Nephron progenitor cell (in vitro differentiated cells): ENCODE data around the gene ZNF593OS.

Experiments used
- DNase-seq: peaks from one replicate; pipeline ENCODE4 v3.0.0; 2021
- H3K27ac Mint-ChIP-seq: 2 replicates; pipeline ENCODE4 v1.8.0; 2021; ENCODE audit warnings: mild to moderate bottlenecking, moderate library complexity, mixed read lengths
- H3K27me3 Mint-ChIP-seq: 2 replicates; pipeline ENCODE4 v1.8.0; 2021; ENCODE audit warnings: mild to moderate bottlenecking, low read depth, mixed read lengths; ENCODE audit not compliant: poor library complexity
- H3K36me3 Mint-ChIP-seq: 2 replicates; pipeline ENCODE4 v1.8.0; 2021; ENCODE audit warnings: low read depth, mixed read lengths
- H3K4me1 Mint-ChIP-seq: 2 replicates; pipeline ENCODE4 v1.8.0; 2021; ENCODE audit warnings: mixed read lengths
- H3K4me3 Mint-ChIP-seq: 2 replicates; pipeline ENCODE4 v1.8.0; 2021; ENCODE audit warnings: mild to moderate bottlenecking, moderate library complexity, mixed read lengths
- H3K9me3 Mint-ChIP-seq: 2 replicates; pipeline ENCODE4 v1.8.0; 2021; ENCODE audit warnings: mild to moderate bottlenecking, moderate library complexity, mixed read lengths
- CTCF ChIP-seq: fragments of 200-600 bp; sonication (generic); IDR thresholded peaks from 2 replicates; pipeline ENCODE4 v1.5.0; 2021; ENCODE audit warnings: antibody characterized with exemption

The ZNF593OS gene

GRCh38 chr1:26129778-26130177 lies 41.9 kb downstream of the ZNF593OS start:
- Mint-ChIP-seq H3K27me3 (peaks cover 12% of the 10 kb centered on the region), H3K9me3 (peaks cover 16% of the 10 kb centered on the region), H3K4me3 (no peak overlapping the region), H3K4me1 (peaks cover 29% of the 10 kb centered on the region), H3K27ac (no peak overlapping the region), H3K36me3 (peaks cover 6% of the 10 kb centered on the region)
- no peak for TF ChIP-seq CTCF
- DNase-seq = no peak

GRCh38 chr1:26127235-26128163 lies 44.1 kb downstream of the ZNF593OS start:
- H3K9me3 Mint-ChIP-seq = no peaks in the 10 kb centered on the region
- H3K36me3 Mint-ChIP-seq = peaks cover 12% of the 10 kb centered on the region
- no peak for DNase-seq
- no peak for TF ChIP-seq CTCF
- H3K4me3 Mint-ChIP-seq = peak overlapping the region; percentile 14
- H3K4me1 Mint-ChIP-seq = peaks cover 29% of the 10 kb centered on the region
- peak overlapping the region; percentile 16 for H3K27ac Mint-ChIP-seq
- H3K27me3 Mint-ChIP-seq = peaks cover 12% of the 10 kb centered on the region

- no peak overlapping the region for H3K4me3 Mint-ChIP-seq
- peaks cover 35% of the 10 kb centered on the region for H3K4me1 Mint-ChIP-seq
- no peak overlapping the region for H3K27ac Mint-ChIP-seq
- no peak for TF ChIP-seq CTCF
- DNase-seq = no peak
- H3K27me3 Mint-ChIP-seq = peaks cover 8% of the 10 kb centered on the region
- no peaks in the 10 kb centered on the region for H3K9me3 Mint-ChIP-seq
- peaks cover 22% of the 10 kb centered on the region for H3K36me3 Mint-ChIP-seq
Measured at GRCh38 chr1:26126321-26127084, 45.1 kb downstream of the ZNF593OS start.

GRCh38 chr1:26125946-26126320 lies 45.7 kb downstream of the ZNF593OS start:
- H3K36me3 Mint-ChIP-seq = peaks cover 22% of the 10 kb centered on the region
- no peak overlapping the region for H3K4me3 Mint-ChIP-seq
- H3K9me3 Mint-ChIP-seq = no peaks in the 10 kb centered on the region
- no peak overlapping the region for H3K27ac Mint-ChIP-seq
- TF ChIP-seq CTCF = no peak
- no peak for DNase-seq
- peaks cover 36% of the 10 kb centered on the region for H3K4me1 Mint-ChIP-seq
- H3K27me3 Mint-ChIP-seq = peaks cover 8% of the 10 kb centered on the region

GRCh38 chr1:26125382-26125781 lies 46.2 kb downstream of the ZNF593OS start:
- Mint-ChIP-seq H3K4me1 (peaks cover 36% of the 10 kb centered on the region), H3K27me3 (peaks cover 4% of the 10 kb centered on the region), H3K36me3 (peaks cover 25% of the 10 kb centered on the region), H3K27ac (no peak overlapping the region), H3K4me3 (no peak overlapping the region), H3K9me3 (no peaks in the 10 kb centered on the region)
- TF ChIP-seq CTCF = no peak
- no peak for DNase-seq
